Tibial nerve (tissue), 4 donors: ENCODE data around the gene ACP1. TPM values are rescaled to one million over a fixed set of nuclear protein-coding genes. Genes with fewer than 3 reads are reported as not detected.

Experiments used
- DNase-seq, 2 donors: peaks; one replicate each; pipeline ENCODE4 v3.0.0-alpha.2; 2019; ENCODE audit warnings: low spot score in 2 of 2
- H3K27ac ChIP-seq, 4 donors: fragments of 200-600 bp; sonication (generic) in 3 of 4; one replicate each; pipeline ENCODE4 v1.5.1; 2017 to 2019; ENCODE audit warnings: mild to moderate bottlenecking in 1 of 4
- H3K27me3 ChIP-seq, 2 donors: fragments of 200-600 bp; sonication (generic) in 1 of 2; one replicate each; pipeline versions ENCODE4 v1.5.1 to v1.6.0; 2017 to 2019
- H3K36me3 ChIP-seq, 3 donors: fragments of 200-600 bp; sonication (generic); one replicate each; pipeline ENCODE4 v1.5.1; 2018 to 2019
- H3K4me1 ChIP-seq, 4 donors: fragments of 200-600 bp; sonication (generic) in 3 of 4; one replicate each; pipeline ENCODE4 v1.5.1; 2017 to 2019
- H3K4me3 ChIP-seq, 4 donors: fragments of 200-600 bp; sonication (generic) in 3 of 4; one replicate each; pipeline ENCODE4 v1.5.1; 2017 to 2019; ENCODE audit warnings: mild to moderate bottlenecking in 1 of 4, moderate library complexity in 1 of 4
- H3K9me3 ChIP-seq, 4 donors: fragments of 200-600 bp; sonication (generic) in 3 of 4; one replicate each; pipeline ENCODE4 v1.5.1; 2017 to 2019
- CTCF ChIP-seq, 5 experiments: fragments of 200-600 bp in 3 of 5; fragments of 450-650 bp in 2 of 5; sonication (generic) in 3 of 5; IDR thresholded peaks; one replicate each; pipeline ENCODE4 v1.5.1; 2016 to 2019; ENCODE audit warnings: antibody characterized with exemption in 5 of 5, mild to moderate bottlenecking in 3 of 5, moderate library complexity in 2 of 5
- EP300 ChIP-seq, 2 donors: sonication (generic); formaldehyde crosslinking; IDR thresholded peaks; one replicate each; pipeline ENCODE4 v1.6.1; 2017; ENCODE audit warnings: antibody characterized with exemption in 2 of 2, mild to moderate bottlenecking in 1 of 2
- POLR2A ChIP-seq, 2 donors: fragments of 450-650 bp; IDR thresholded peaks; one replicate each; pipeline ENCODE4 v1.6.1; 2017; ENCODE audit warnings: antibody characterized with exemption in 2 of 2, mild to moderate bottlenecking in 2 of 2, moderate library complexity in 2 of 2
- WGBS, 2 donors: methylation state at CpG; one replicate each; pipeline ENCODE4 v1.1.5; 2018; 5-methylcytosine and 5-hydroxymethylcytosine counted together
- total RNA-seq, 4 donors: library from RNA; depleted of rRNA; stranded (reverse); fragments of >200 nt; gene quantifications; one replicate each; pipeline ENCODE4 v1.1.0, GENCODE V29; 2016

ACP1 gene
- total RNA-seq, 4 donors from 2014 or later, result 31.2 to 71.2 (median 52.5) TPM

GRCh38 chr2:246489-247144, 18.1 kb upstream of the ACP1 start:
- TF ChIP-seq CTCF (IDR thresholded peaks at IDR 0.05), result peak in 4 of 5 experiments; percentile 32 to 43 (median 42)
- TF ChIP-seq EP300 (IDR thresholded peaks at IDR 0.05), result no peak
- H3K9me3 ChIP-seq, result peaks cover 0 to 8% (median 0%) of the 10 kb centered on the region in 4 donors
- no peaks in the 10 kb centered on the region for H3K27me3 ChIP-seq
- H3K4me3 ChIP-seq, result no peak overlapping the region
- H3K27ac ChIP-seq, result no peak overlapping the region
- no peaks in the 10 kb centered on the region for H3K4me1 ChIP-seq
- DNase-seq, result peak in 1 of 2 donors; percentile 47
- WGBS, 2 donors, result 60 to 63% methylated on average over 6 of the region's 6 CpGs
- H3K36me3 ChIP-seq, result peaks cover 0 to 94% (median 8%) of the 10 kb centered on the region in 3 donors

GRCh38 chr2:248724-249123, 16.0 kb upstream of the ACP1 start:
- TF ChIP-seq EP300 (IDR thresholded peaks at IDR 0.05), result no peak
- no peak for TF ChIP-seq CTCF (IDR thresholded peaks at IDR 0.05)
- TF ChIP-seq POLR2A (IDR thresholded peaks at IDR 0.05), result no peak
- no peaks in the 10 kb centered on the region for H3K9me3 ChIP-seq
- H3K27ac ChIP-seq, result no peak overlapping the region
- H3K4me1 ChIP-seq, result no peaks in the 10 kb centered on the region
- H3K36me3 ChIP-seq, result peaks cover 0 to 86% (median 8%) of the 10 kb centered on the region in 3 donors
- H3K27me3 ChIP-seq, result no peaks in the 10 kb centered on the region
- no peak for DNase-seq
- H3K4me3 ChIP-seq, result no peak overlapping the region
- WGBS, 2 donors, result 92 to 94% methylated on average over 2 of the region's 2 CpGs

GRCh38 chr2:249538-250042, 15.2 kb upstream of the ACP1 start:
- WGBS, 2 donors, result 88 to 92% methylated on average over 15 of the region's 15 CpGs
- no peaks in the 10 kb centered on the region for H3K4me1 ChIP-seq
- TF ChIP-seq EP300 (IDR thresholded peaks at IDR 0.05), result no peak
- no peak for TF ChIP-seq POLR2A (IDR thresholded peaks at IDR 0.05)
- no peak for TF ChIP-seq CTCF (IDR thresholded peaks at IDR 0.05)
- H3K36me3 ChIP-seq, result peaks cover 0 to 77% (median 8%) of the 10 kb centered on the region in 3 donors
- H3K4me3 ChIP-seq, result no peak overlapping the region
- no peaks in the 10 kb centered on the region for H3K9me3 ChIP-seq
- H3K27me3 ChIP-seq, result no peaks in the 10 kb centered on the region
- DNase-seq, result no peak
- H3K27ac ChIP-seq, result no peak overlapping the region

GRCh38 chr2:252001-252602, 12.6 kb upstream of the ACP1 start:
- Histone ChIP-seq H3K4me1 (no peaks in the 10 kb centered on the region), H3K36me3 (peaks cover 0 to 52% (median 8%) of the 10 kb centered on the region in 3 donors), H3K27me3 (no peaks in the 10 kb centered on the region), H3K27ac (no peak overlapping the region), H3K9me3 (peaks cover 0 to 1% (median 0%) of the 10 kb centered on the region in 4 donors), H3K4me3 (no peak overlapping the region)
- DNase-seq, result no peak
- 84% methylated on average over 6 of the region's 6 CpGs for WGBS, 2 donors
- TF ChIP-seq CTCF (IDR thresholded peaks at IDR 0.05) (no peak), EP300 (IDR thresholded peaks at IDR 0.05) (no peak), POLR2A (IDR thresholded peaks at IDR 0.05) (no peak)

GRCh38 chr2:253202-253638, 11.5 kb upstream of the ACP1 start:
- H3K36me3 ChIP-seq, result peaks cover 0 to 43% (median 8%) of the 10 kb centered on the region in 3 donors
- no peak for DNase-seq
- no peak overlapping the region for H3K4me3 ChIP-seq
- 88 to 89% methylated on average over 8 of the region's 8 CpGs for WGBS, 2 donors
- no peaks in the 10 kb centered on the region for H3K4me1 ChIP-seq
- H3K9me3 ChIP-seq, result peaks cover 0 to 12% (median 4%) of the 10 kb centered on the region in 4 donors
- H3K27ac ChIP-seq, result no peak overlapping the region
- TF ChIP-seq CTCF (IDR thresholded peaks at IDR 0.05) (no peak), EP300 (IDR thresholded peaks at IDR 0.05) (no peak), POLR2A (IDR thresholded peaks at IDR 0.05) (no peak)
- no peaks in the 10 kb centered on the region for H3K27me3 ChIP-seq
